Lung (tissue), 12 donors: ENCODE results near the gene PRKN. TPM values are rescaled to one million over a fixed set of nuclear protein-coding genes. Genes with fewer than 3 reads are reported as not detected.

Source experiments
- ATAC-seq: fragments of 200-7000 bp; cut with Tn5 transposase; one replicate; pipeline ENCODE4 v1.9.1; 2020; ENCODE audit warnings: moderate number of reproducible peaks; ENCODE audit not compliant: insufficient read depth, low FRiP score
- DNase-seq, 3 donors: peaks; one replicate each; pipeline ENCODE4 v3.0.0-alpha.2; 2013 to 2017
- H3K27ac ChIP-seq, 2 donors: one replicate each; pipeline ENCODE4 v1.5.1; 2013; ENCODE audit warnings: mild to moderate bottlenecking in 2 of 2, moderate library complexity in 2 of 2, control low read depth in 1 of 2, inconsistent platforms in 1 of 2, low read depth in 1 of 2, low read length in 1 of 2
- H3K27me3 ChIP-seq, 3 donors: one replicate each; pipeline ENCODE4 v1.5.1; 2013; ENCODE audit warnings: low read length in 2 of 3; ENCODE audit not compliant: control insufficient read depth in 3 of 3, insufficient read depth in 3 of 3
- H3K36me3 ChIP-seq, 4 donors: one replicate each; pipeline ENCODE4 v1.5.1; 2013; ENCODE audit warnings: low read length in 4 of 4, mild to moderate bottlenecking in 1 of 4, moderate library complexity in 1 of 4; ENCODE audit not compliant: control insufficient read depth in 4 of 4, insufficient read depth in 4 of 4
- H3K4me1 ChIP-seq, 5 donors: one replicate each; pipeline ENCODE4 v1.5.1; 2013; ENCODE audit warnings: low read length in 5 of 5, mild to moderate bottlenecking in 2 of 5, moderate library complexity in 1 of 5; ENCODE audit not compliant: control insufficient read depth in 5 of 5, insufficient read depth in 5 of 5
- H3K4me3 ChIP-seq: one replicate; pipeline ENCODE4 v1.5.1; 2013; ENCODE audit warnings: mild to moderate bottlenecking, control low read depth, moderate library complexity
- H3K9ac ChIP-seq, 2 donors: one replicate each; pipeline ENCODE4 v1.5.1; 2013; ENCODE audit warnings: low read length in 2 of 2, control low read depth in 1 of 2; ENCODE audit not compliant: insufficient read depth in 1 of 2
- H3K9me3 ChIP-seq, 4 donors: one replicate each; pipeline ENCODE4 v1.5.1; 2013; ENCODE audit warnings: low read length in 3 of 4, mild to moderate bottlenecking in 1 of 4, moderate library complexity in 1 of 4; ENCODE audit not compliant: control insufficient read depth in 4 of 4, insufficient read depth in 3 of 4
- CTCF ChIP-seq: IDR thresholded peaks from 2 replicates; pipeline ENCODE4 v1.5.1; 2012; ENCODE audit warnings: mild to moderate bottlenecking; ENCODE audit errors: control extremely low read depth, extremely low read depth
- WGBS, 2 donors: extraction: QIAGEN DNeasy Blood & Tissue Kit; methylation state at CpG; one replicate each; pipeline ENCODE4 v1.1.7; 2013; 5-methylcytosine and 5-hydroxymethylcytosine counted together
- polyA plus RNA-seq, 2 donors: library from polyadenylated mRNA; stranded (reverse); fragments of 200-250 nt; gene quantifications; one replicate each; pipeline ENCODE4 v1.2.1, GENCODE V29; 2013
- total RNA-seq, 2 donors: library from RNA; depleted of rRNA in 1 of 2; stranded (reverse); fragments of >200 nt in 1 of 2; gene quantifications; one replicate each; pipeline ENCODE4 v1.2.1, GENCODE V29; 2014 to 2021
- donor health status: control.
- donor health status: control.
- donor health status: Bipolar disorder and iron deficiency.
- donor health status: healthy.
- donor health status: DM: yes; HTN: yes; CAD: no.

Gene PRKN
- total and polyA plus RNA-seq, 4 donors = 0.27 to 11.2 (median 3.1) TPM

GRCh38 chr6:162474722-162475121, 252.8 kb downstream of the PRKN start:
- Histone ChIP-seq H3K9me3 (peaks cover 0 to 2% (median 0%) of the 10 kb centered on the region in 4 donors), H3K4me1 (no peaks in the 10 kb centered on the region), H3K27me3 (no peaks in the 10 kb centered on the region), H3K27ac (no peak overlapping the region), H3K4me3 (no peak overlapping the region), H3K36me3 (no peaks in the 10 kb centered on the region), H3K9ac (no peak overlapping the region)
- 79 to 83% methylated on average over 2 of the region's 2 CpGs for WGBS, 2 donors
- TF ChIP-seq CTCF = no peak
- ATAC-seq (no peak), DNase-seq (no peak)

- ATAC-seq = no peak
- no peak for DNase-seq
- TF ChIP-seq CTCF = no peak
- Histone ChIP-seq H3K4me3 (no peak overlapping the region), H3K4me1 (peaks cover 0 to 10% (median 0%) of the 10 kb centered on the region in 5 donors), H3K36me3 (no peaks in the 10 kb centered on the region), H3K9me3 (peaks cover 0 to 2% (median 0%) of the 10 kb centered on the region in 4 donors), H3K9ac (no peak overlapping the region), H3K27me3 (no peaks in the 10 kb centered on the region), H3K27ac (no peak overlapping the region)
- 92 to 93% methylated on average over 2 of the region's 2 CpGs for WGBS, 2 donors
Observed at GRCh38 chr6:162471842-162472241, 255.7 kb downstream of the PRKN start.

GRCh38 chr6:162468326-162468725, 259.2 kb downstream of the PRKN start:
- ATAC-seq = no peak
- Histone ChIP-seq H3K4me1 (peaks cover 0 to 10% (median 1%) of the 10 kb centered on the region in 5 donors), H3K36me3 (no peaks in the 10 kb centered on the region), H3K27ac (peak overlapping the region in 1 of 2 donors; percentile 55), H3K4me3 (no peak overlapping the region), H3K9ac (no peak overlapping the region), H3K27me3 (no peaks in the 10 kb centered on the region), H3K9me3 (no peaks in the 10 kb centered on the region)
- peak; percentile 66 to 69 (median 69) for DNase-seq
- no peak for TF ChIP-seq CTCF
- 71 to 73% methylated on average over 2 of the region's 2 CpGs for WGBS, 2 donors

GRCh38 chr6:162467679-162468078, 259.9 kb downstream of the PRKN start:
- Histone ChIP-seq H3K4me1 (peaks cover 0 to 10% (median 1%) of the 10 kb centered on the region in 5 donors), H3K9me3 (no peaks in the 10 kb centered on the region), H3K27ac (peak overlapping the region in 1 of 2 donors; percentile 85), H3K4me3 (no peak overlapping the region), H3K9ac (no peak overlapping the region), H3K36me3 (no peaks in the 10 kb centered on the region), H3K27me3 (no peaks in the 10 kb centered on the region)
- TF ChIP-seq CTCF = no peak
- ATAC-seq = no peak
- no peak for DNase-seq
- WGBS, 2 donors = 95 to 96% methylated on average over 9 of the region's 9 CpGs
